HG02759 (cell line): ENCODE results near the gene SLC25A28.
"Not testable (repeated sequence)": the region's sequence is repeated elsewhere in the genome, so short reads cannot be mapped to it uniquely, and the experiment has no call there.

Experiments used
- ATAC-seq: cut with Tn5 transposase; IDR thresholded peaks from one replicate; pipeline ENCODE4 v1.9.1; 2021; ENCODE audit warnings: mild to moderate bottlenecking, moderate library complexity; ENCODE audit not compliant: unreplicated experiment

Gene SLC25A28

GRCh38 chr10:99629625-99629978 is 9.4 kb upstream of the SLC25A28 start:
- no peak for ATAC-seq

DNA sequence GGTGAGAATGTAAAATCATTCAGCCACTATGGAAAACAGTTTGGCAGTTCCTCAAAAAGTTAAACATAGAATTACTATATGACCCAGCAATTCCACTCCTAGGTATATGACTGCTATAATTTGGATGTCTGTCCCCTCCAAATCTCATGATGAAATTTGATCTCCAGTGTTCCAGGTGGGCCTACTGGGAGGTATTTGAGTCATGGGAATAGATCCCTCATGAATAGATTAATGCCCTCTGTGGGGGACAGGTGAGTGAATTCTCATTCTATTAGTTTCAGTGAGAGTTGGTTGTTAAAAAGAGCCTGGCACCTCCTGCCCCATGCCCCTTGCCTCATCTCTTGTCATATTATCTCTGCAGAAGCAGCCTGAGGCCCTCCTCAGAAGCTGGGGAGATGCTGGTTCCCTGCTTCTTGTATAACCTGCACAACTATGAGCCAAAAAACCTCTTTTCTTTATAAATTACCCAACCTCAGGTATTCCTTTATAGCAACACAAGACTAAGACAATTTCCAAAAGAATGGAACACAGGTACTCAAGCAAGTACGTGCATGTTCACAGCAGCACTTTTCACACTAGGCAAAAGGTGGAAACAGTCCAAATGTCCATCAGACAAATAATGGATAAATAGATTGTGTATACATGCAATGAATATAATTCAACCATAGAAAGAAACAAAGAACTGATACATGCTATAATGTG is 8.8 kb upstream of the SLC25A28 start:
- ATAC-seq, result no peak

GRCh38 chr10:99625124-99625523 is 4.9 kb upstream of the SLC25A28 start:
- not testable (repeated sequence) for ATAC-seq

- no peak for ATAC-seq
Observed at GRCh38 chr10:99623919-99624318, 3.7 kb upstream of the SLC25A28 start.

GRCh38 chr10:99621454-99622251 is 1.4 kb upstream of the SLC25A28 start:
- ATAC-seq, result no peak

GRCh38 chr10:99620711-99621453 is 643 bp upstream of the SLC25A28 start:
- ATAC-seq, result peak; percentile 90

- ATAC-seq, result no peak
Observed at GRCh38 chr10:99619090-99619800, 994 bp downstream of the SLC25A28 start.

- no peak for ATAC-seq
Observed at GRCh38 chr10:99617696-99618095, 2.5 kb downstream of the SLC25A28 start.

- no peak for ATAC-seq
Observed at GRCh38 chr10:99615426-99615825, 4.8 kb downstream of the SLC25A28 start.

DNA sequence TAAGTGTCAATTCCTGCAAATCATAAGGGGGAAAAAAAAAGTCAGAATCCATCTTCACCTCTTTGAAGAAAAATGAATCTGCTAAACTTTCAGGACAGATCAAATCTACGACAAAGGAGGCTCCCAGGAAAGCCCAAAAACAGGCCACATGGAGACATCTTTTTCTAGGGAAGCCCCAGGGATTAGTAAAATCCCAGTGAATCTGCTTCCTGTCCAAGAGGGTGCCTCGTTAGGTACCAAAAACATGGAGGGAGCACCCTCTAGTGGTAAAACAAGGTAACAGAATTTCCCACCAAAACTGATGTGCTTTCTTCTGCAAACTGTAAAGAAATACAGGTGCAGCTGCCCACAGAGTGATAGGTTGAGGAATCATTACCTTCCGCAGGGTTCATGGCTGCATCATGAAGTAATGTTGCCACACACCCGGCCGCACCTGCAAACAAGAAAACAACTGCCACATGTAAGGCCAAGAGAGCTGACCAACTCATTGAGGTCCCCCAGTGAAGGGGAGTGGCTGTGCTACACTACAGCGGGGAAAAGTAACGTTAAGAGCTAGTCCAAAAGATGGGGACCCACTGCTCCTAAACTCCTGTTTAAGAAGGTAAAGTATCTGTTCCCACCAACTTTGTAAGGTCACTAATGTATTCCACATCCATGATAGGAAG is 7.9 kb downstream of the SLC25A28 start:
- no peak for ATAC-seq

- ATAC-seq, result no peak
Observed at GRCh38 chr10:99611326-99611725, 8.9 kb downstream of the SLC25A28 start.

DNA sequence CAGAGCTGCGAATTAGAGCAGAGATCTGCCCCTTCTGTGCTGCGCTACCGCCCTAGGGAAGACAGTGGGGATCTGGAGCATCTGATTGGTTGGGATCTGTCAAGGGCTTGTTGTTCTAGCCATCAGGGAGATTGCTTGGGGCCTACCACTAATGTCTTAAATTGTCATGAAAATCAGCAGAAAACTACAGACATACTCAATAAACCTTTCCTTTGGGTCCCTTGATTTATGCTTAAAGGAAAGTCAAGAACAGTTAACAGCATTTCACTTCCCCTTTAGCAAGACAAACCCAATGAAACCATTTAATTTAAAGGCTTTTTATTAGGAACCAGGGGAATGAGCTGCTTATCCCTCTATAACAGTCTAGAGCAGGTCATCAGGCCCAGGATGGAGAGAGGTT is 10.0 kb downstream of the SLC25A28 start:
- ATAC-seq, result no peak

DNA sequence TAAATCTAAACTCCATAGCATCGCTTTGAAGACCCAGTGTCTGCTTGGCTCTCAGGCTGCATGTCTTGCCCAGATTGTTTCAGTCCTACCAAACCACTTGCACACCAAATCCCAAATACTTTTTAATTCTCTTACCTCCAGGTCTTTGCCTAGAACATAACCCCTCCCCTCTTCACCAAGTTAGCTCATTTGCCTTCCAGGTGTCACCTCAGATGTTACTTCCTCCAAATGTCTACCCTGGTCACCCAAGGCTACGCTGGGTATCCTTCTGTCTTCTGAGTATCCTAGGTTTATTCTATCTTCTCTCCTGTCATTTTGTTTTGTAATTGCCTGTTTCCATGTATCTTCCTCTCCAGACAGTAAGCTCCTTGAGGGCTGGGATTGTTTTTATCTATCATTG is 11.1 kb downstream of the SLC25A28 start:
- ATAC-seq, result no peak

GRCh38 chr10:99605351-99605750 is 14.9 kb downstream of the SLC25A28 start:
- no peak for ATAC-seq

- no peak for ATAC-seq
Observed at GRCh38 chr10:99604862-99605261, 15.4 kb downstream of the SLC25A28 start.

- ATAC-seq, result no peak
Observed at GRCh38 chr10:99598781-99599509, 21.3 kb downstream of the SLC25A28 start.

DNA sequence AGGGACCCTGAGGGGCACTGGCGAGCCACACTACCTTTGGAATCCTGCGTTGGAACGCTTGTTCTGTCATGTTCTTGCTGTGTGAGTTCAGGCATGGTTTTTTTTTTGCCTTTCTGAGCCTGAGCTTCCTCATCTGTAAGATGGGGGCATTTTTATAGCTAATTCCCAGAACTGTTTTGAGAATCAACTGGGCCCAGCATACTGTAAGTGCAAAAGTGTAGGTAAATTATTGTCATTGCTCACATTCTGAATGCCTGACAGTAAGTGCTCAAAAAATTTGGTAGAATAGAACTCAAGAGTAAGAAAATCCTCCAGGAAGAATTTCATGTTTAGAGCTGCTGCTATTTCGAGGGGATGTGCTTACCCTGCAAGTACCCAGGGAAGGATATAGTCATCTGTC is 22.2 kb downstream of the SLC25A28 start:
- no peak for ATAC-seq

GRCh38 chr10:99596708-99597107 is 23.5 kb downstream of the SLC25A28 start:
- ATAC-seq, result not testable (repeated sequence)

GRCh38 chr10:99595770-99596465 is 24.3 kb downstream of the SLC25A28 start:
- ATAC-seq, result no peak
